WTC11 (cell line): ENCODE measurements around the gene CLUH. TPM values are rescaled to one million over a fixed set of nuclear protein-coding genes. Genes with fewer than 3 reads are reported as not detected.

Experiments used
- ATAC-seq: fragments of 200-7000 bp; cut with Tn5 transposase; 2 replicates; pipeline ENCODE4 v1.10.0; 2021; ENCODE audit warnings: mild to moderate bottlenecking, moderate library complexity
- CTCF ChIA-PET: fragments of 300-600 bp; sonication (Branson Sonifier 250); formaldehyde crosslinking; loops from one replicate; lab custom pipeline; 2021; ENCODE audit warnings: antibody characterized with exemption; lab: Charles Lee
- POLR2A ChIA-PET: fragments of 350-600 bp; sonication (Branson Sonifier 250); formaldehyde crosslinking; loops from one replicate; lab custom pipeline; 2021; ENCODE audit warnings: antibody characterized with exemption; lab: Charles Lee
- DNase-seq: peaks from one replicate; pipeline ENCODE4 v3.0.0; 2021; ENCODE audit warnings: low spot score
- H3K27ac Mint-ChIP-seq: 2 replicates; pipeline ENCODE4 v1.8.0; 2021; ENCODE audit warnings: mixed read lengths
- H3K27me3 Mint-ChIP-seq: 2 replicates; pipeline ENCODE4 v1.8.0; 2021; ENCODE audit warnings: low read depth, mild to moderate bottlenecking, moderate library complexity, mixed read lengths
- H3K36me3 Mint-ChIP-seq: 2 replicates; pipeline ENCODE4 v1.8.0; 2021; ENCODE audit warnings: mixed read lengths
- H3K4me1 Mint-ChIP-seq: 2 replicates; pipeline ENCODE4 v1.8.0; 2022; ENCODE audit warnings: mixed read lengths
- H3K4me3 Mint-ChIP-seq: 2 replicates; pipeline ENCODE4 v1.8.0; 2021; ENCODE audit warnings: mild to moderate bottlenecking, moderate library complexity, mixed read lengths
- H3K9me3 Mint-ChIP-seq: 2 replicates; pipeline ENCODE4 v1.8.0; 2021; ENCODE audit warnings: mixed read lengths
- AR ChIP-seq: fragments of 250-450 bp; sonication (Bioruptor Pico); IDR thresholded peaks from 2 replicates; pipeline ENCODE4 v1.9.0; 2021; ENCODE audit warnings: mild to moderate bottlenecking
- CBFB ChIP-seq: sonication (generic); formaldehyde crosslinking; IDR thresholded peaks from 2 replicates; pipeline ENCODE4 v1.8.1; 2022; ENCODE audit warnings: mild to moderate bottlenecking, low read depth, missing genetic modification reagents
- CREB1 ChIP-seq: sonication (generic); formaldehyde crosslinking; IDR thresholded peaks from 2 replicates; pipeline ENCODE4 v1.8.0; 2023; ENCODE audit warnings: mild to moderate bottlenecking, missing genetic modification reagents
- ELF4 ChIP-seq: sonication (generic); formaldehyde crosslinking; IDR thresholded peaks from 2 replicates; pipeline ENCODE4 v1.8.1; 2022; ENCODE audit warnings: low read depth, mild to moderate bottlenecking, moderate library complexity, missing genetic modification reagents
- HMGA2 ChIP-seq: fragments of 250-450 bp; sonication (Bioruptor Pico); IDR thresholded peaks from 2 replicates; pipeline ENCODE4 v1.4.0; 2021; ENCODE audit warnings: mild to moderate bottlenecking, moderate library complexity
- IRF2 ChIP-seq: sonication (generic); formaldehyde crosslinking; IDR thresholded peaks from 2 replicates; pipeline ENCODE4 v1.8.0; 2022; ENCODE audit warnings: low read depth, missing genetic modification reagents, borderline replicate concordance
- JUN ChIP-seq: sonication (generic); formaldehyde crosslinking; IDR thresholded peaks from 2 replicates; pipeline ENCODE4 v1.8.0; 2023; ENCODE audit warnings: mild to moderate bottlenecking, missing genetic modification reagents
- MYBL2 ChIP-seq: sonication (generic); formaldehyde crosslinking; IDR thresholded peaks from 2 replicates; pipeline ENCODE4 v1.8.1; 2023; ENCODE audit warnings: mild to moderate bottlenecking, moderate library complexity, missing genetic modification reagents
- NFATC4 ChIP-seq: fragments of 250-450 bp; sonication (Bioruptor Pico); IDR thresholded peaks from 2 replicates; pipeline ENCODE4 v1.9.0; 2021; ENCODE audit warnings: mild to moderate bottlenecking
- NFE2L1 ChIP-seq: sonication (generic); formaldehyde crosslinking; IDR thresholded peaks from 2 replicates; pipeline ENCODE4 v1.8.1; 2023; ENCODE audit warnings: missing genetic modification reagents
- ZBTB21 ChIP-seq: sonication (generic); formaldehyde crosslinking; IDR thresholded peaks from 2 replicates; pipeline ENCODE4 v1.8.1; 2023; ENCODE audit warnings: mild to moderate bottlenecking, missing genetic modification reagents, borderline replicate concordance
- ZNF121 ChIP-seq: sonication (generic); formaldehyde crosslinking; IDR thresholded peaks from 2 replicates; pipeline ENCODE4 v1.8.0; 2023; ENCODE audit warnings: missing genetic modification reagents
- total RNA-seq: library from RNA; stranded (reverse); gene quantifications from 3 replicates; pipeline ENCODE4 v1.2.3, GENCODE V29; 2021
- TF ChIP-seq, protein P1 (sequence below): sonication (generic); formaldehyde crosslinking; IDR thresholded peaks from 2 replicates; pipeline ENCODE4 v1.8.0; 2023; ENCODE audit warnings: mild to moderate bottlenecking, missing genetic modification reagents
- TF ChIP-seq, protein P2 (sequence below): fragments of 250-450 bp; sonication (Bioruptor Pico); IDR thresholded peaks from 2 replicates; pipeline ENCODE4 v2.1.2; 2022; ENCODE audit warnings: mild to moderate bottlenecking, moderate library complexity
- TF ChIP-seq, protein P3 (sequence below): fragments of 250-450 bp; sonication (Bioruptor Pico); IDR thresholded peaks from 2 replicates; pipeline ENCODE4 v1.9.0; 2021; ENCODE audit warnings: mild to moderate bottlenecking
- TF ChIP-seq, protein P4 (sequence below): sonication (generic); formaldehyde crosslinking; IDR thresholded peaks from 2 replicates; pipeline ENCODE4 v1.8.1; 2023; ENCODE audit warnings: mild to moderate bottlenecking, missing genetic modification reagents, moderate library complexity
- TF ChIP-seq, protein P5 (sequence below): sonication (generic); formaldehyde crosslinking; IDR thresholded peaks from 2 replicates; pipeline ENCODE4 v1.8.0; 2022; ENCODE audit warnings: missing genetic modification reagents
- TF ChIP-seq, protein P6 (sequence below): sonication (generic); formaldehyde crosslinking; IDR thresholded peaks from 2 replicates; pipeline ENCODE4 v1.8.1; 2023; ENCODE audit warnings: mild to moderate bottlenecking, missing genetic modification reagents, moderate library complexity

CLUH gene
- total RNA-seq, 1 experiment from 2014 or later: 105 TPM

- no peak for TF ChIP-seq HMGA2 (CRISPR knock-in tag)
- TF ChIP-seq, protein P1, sequence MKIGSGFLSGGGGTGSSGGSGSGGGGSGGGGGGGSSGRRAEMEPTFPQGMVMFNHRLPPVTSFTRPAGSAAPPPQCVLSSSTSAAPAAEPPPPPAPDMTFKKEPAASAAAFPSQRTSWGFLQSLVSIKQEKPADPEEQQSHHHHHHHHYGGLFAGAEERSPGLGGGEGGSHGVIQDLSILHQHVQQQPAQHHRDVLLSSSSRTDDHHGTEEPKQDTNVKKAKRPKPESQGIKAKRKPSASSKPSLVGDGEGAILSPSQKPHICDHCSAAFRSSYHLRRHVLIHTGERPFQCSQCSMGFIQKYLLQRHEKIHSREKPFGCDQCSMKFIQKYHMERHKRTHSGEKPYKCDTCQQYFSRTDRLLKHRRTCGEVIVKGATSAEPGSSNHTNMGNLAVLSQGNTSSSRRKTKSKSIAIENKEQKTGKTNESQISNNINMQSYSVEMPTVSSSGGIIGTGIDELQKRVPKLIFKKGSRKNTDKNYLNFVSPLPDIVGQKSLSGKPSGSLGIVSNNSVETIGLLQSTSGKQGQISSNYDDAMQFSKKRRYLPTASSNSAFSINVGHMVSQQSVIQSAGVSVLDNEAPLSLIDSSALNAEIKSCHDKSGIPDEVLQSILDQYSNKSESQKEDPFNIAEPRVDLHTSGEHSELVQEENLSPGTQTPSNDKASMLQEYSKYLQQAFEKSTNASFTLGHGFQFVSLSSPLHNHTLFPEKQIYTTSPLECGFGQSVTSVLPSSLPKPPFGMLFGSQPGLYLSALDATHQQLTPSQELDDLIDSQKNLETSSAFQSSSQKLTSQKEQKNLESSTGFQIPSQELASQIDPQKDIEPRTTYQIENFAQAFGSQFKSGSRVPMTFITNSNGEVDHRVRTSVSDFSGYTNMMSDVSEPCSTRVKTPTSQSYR (CRISPR knock-in tag): no peak
- TF ChIP-seq NFE2L1 (CRISPR knock-in tag): no peak
- no peak for TF ChIP-seq JUN (CRISPR knock-in tag)
- no peak for TF ChIP-seq NFATC4
- TF ChIP-seq, protein P2, sequence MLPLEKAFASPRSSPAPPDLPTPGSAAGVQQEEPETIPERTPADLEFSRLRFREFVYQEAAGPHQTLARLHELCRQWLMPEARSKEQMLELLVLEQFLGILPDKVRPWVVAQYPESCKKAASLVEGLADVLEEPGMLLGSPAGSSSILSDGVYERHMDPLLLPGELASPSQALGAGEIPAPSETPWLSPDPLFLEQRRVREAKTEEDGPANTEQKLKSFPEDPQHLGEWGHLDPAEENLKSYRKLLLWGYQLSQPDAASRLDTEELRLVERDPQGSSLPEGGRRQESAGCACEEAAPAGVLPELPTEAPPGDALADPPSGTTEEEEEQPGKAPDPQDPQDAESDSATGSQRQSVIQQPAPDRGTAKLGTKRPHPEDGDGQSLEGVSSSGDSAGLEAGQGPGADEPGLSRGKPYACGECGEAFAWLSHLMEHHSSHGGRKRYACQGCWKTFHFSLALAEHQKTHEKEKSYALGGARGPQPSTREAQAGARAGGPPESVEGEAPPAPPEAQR (CRISPR knock-in tag): no peak
- TF ChIP-seq, protein P3, sequence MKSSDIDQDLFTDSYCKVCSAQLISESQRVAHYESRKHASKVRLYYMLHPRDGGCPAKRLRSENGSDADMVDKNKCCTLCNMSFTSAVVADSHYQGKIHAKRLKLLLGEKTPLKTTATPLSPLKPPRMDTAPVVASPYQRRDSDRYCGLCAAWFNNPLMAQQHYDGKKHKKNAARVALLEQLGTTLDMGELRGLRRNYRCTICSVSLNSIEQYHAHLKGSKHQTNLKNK: no peak
- no peak for TF ChIP-seq CREB1 (CRISPR knock-in tag)
Measured at GRCh38 chr17:2737693-2738092, 26.1 kb upstream of the CLUH start (continued).

DNA sequence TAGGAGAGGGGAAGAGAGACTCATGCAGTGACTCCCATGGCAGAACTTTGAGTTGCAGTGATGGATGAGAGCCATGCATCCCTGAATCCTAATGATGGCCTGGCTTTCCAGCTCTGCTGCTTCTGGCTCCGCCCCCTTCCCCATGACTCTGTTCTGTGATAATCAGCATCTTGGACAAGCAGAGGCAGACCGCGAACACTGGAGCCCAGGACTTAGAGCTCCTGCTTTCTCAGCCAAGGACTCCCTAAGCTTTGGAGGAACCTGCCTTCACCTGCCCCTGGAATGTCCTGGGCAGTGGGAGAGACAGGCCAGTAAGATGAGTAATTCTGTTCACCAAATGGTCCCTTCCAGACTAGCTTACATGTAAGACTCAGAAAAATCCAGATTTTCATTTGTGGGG, 25.4 kb upstream of the CLUH start:
- no peak for TF ChIP-seq CBFB (CRISPR knock-in tag)
- TF ChIP-seq, all 79 proteins: peak for 0
- no peaks in the 10 kb centered on the region for H3K27me3 Mint-ChIP-seq
- no peak for DNase-seq
- POLR2A ChIA-PET: no interaction called here
- H3K4me1 Mint-ChIP-seq: no peaks in the 10 kb centered on the region
- H3K4me3 Mint-ChIP-seq: no peak overlapping the region
- ATAC-seq: peak; percentile 39; the same call in 1 of the 2 replicates
- peaks cover 17% of the 10 kb centered on the region for H3K36me3 Mint-ChIP-seq
- peak overlapping the region; percentile 65; the same call in 1 of the 2 replicates for H3K27ac Mint-ChIP-seq
- no peaks in the 10 kb centered on the region for H3K9me3 Mint-ChIP-seq
- CTCF ChIA-PET: interaction anchor here (0.5 kb wide), 1 partner anchor 108 kb away, joined by 3 read pairs; no protein-coding TSS in a partner anchor

- Mint-ChIP-seq H3K4me3 (no peak overlapping the region), H3K27me3 (no peaks in the 10 kb centered on the region), H3K4me1 (no peaks in the 10 kb centered on the region), H3K36me3 (peaks cover 13% of the 10 kb centered on the region), H3K9me3 (no peaks in the 10 kb centered on the region), H3K27ac (no peak overlapping the region)
- ATAC-seq: no peak
- POLR2A ChIA-PET: no interaction called here
- TF ChIP-seq ZNF121 (no peak), CREB1 (CRISPR knock-in tag) (no peak), ZBTB21 (CRISPR knock-in tag) (no peak), ELF4 (CRISPR knock-in tag) (no peak), MYBL2 (CRISPR knock-in tag) (no peak), AR (CRISPR knock-in tag) (no peak), IRF2 (CRISPR knock-in tag) (no peak)
- TF ChIP-seq, protein P4, sequence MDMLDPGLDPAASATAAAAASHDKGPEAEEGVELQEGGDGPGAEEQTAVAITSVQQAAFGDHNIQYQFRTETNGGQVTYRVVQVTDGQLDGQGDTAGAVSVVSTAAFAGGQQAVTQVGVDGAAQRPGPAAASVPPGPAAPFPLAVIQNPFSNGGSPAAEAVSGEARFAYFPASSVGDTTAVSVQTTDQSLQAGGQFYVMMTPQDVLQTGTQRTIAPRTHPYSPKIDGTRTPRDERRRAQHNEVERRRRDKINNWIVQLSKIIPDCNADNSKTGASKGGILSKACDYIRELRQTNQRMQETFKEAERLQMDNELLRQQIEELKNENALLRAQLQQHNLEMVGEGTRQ (CRISPR knock-in tag): no peak
- TF ChIP-seq, protein P5, sequence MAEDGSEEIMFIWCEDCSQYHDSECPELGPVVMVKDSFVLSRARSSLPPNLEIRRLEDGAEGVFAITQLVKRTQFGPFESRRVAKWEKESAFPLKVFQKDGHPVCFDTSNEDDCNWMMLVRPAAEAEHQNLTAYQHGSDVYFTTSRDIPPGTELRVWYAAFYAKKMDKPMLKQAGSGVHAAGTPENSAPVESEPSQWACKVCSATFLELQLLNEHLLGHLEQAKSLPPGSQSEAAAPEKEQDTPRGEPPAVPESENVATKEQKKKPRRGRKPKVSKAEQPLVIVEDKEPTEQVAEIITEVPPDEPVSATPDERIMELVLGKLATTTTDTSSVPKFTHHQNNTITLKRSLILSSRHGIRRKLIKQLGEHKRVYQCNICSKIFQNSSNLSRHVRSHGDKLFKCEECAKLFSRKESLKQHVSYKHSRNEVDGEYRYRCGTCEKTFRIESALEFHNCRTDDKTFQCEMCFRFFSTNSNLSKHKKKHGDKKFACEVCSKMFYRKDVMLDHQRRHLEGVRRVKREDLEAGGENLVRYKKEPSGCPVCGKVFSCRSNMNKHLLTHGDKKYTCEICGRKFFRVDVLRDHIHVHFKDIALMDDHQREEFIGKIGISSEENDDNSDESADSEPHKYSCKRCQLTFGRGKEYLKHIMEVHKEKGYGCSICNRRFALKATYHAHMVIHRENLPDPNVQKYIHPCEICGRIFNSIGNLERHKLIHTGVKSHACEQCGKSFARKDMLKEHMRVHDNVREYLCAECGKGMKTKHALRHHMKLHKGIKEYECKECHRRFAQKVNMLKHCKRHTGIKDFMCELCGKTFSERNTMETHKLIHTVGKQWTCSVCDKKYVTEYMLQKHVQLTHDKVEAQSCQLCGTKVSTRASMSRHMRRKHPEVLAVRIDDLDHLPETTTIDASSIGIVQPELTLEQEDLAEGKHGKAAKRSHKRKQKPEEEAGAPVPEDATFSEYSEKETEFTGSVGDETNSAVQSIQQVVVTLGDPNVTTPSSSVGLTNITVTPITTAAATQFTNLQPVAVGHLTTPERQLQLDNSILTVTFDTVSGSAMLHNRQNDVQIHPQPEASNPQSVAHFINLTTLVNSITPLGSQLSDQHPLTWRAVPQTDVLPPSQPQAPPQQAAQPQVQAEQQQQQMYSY: no peak
- TF ChIP-seq, protein P6, sequence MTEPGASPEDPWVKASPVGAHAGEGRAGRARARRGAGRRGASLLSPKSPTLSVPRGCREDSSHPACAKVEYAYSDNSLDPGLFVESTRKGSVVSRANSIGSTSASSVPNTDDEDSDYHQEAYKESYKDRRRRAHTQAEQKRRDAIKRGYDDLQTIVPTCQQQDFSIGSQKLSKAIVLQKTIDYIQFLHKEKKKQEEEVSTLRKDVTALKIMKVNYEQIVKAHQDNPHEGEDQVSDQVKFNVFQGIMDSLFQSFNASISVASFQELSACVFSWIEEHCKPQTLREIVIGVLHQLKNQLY (CRISPR knock-in tag): no peak
- no peak for DNase-seq
- CTCF ChIA-PET: no interaction called here
Measured at GRCh38 chr17:2735896-2736295, 24.3 kb upstream of the CLUH start.
